NCI-H128 (cell line): ENCODE results near the gene C11orf21.
"Not testable (repeated sequence)": the region's sequence is repeated elsewhere in the genome, so short reads cannot be mapped to it uniquely, and the experiment has no call there.

Experiments used
- DNase-seq: peaks from one replicate; lab custom pipeline; 2025; ENCODE audit not compliant: unreplicated experiment; lab: John Stamatoyannopoulos, UW

The C11orf21 gene

GRCh38 chr11:2297623-2298030 is 4.1 kb downstream of the C11orf21 start:
- no peak for DNase-seq

- no peak for DNase-seq
Observed at GRCh38 chr11:2296913-2297622, 4.7 kb downstream of the C11orf21 start.

GRCh38 chr11:2295971-2296912 is 5.5 kb downstream of the C11orf21 start:
- no peak for DNase-seq

GRCh38 chr11:2294926-2295290 is 6.8 kb downstream of the C11orf21 start:
- no peak for DNase-seq

GRCh38 chr11:2293984-2294925 is 7.5 kb downstream of the C11orf21 start:
- DNase-seq = no peak

GRCh38 chr11:2293531-2293971 is 8.2 kb downstream of the C11orf21 start:
- DNase-seq = no peak

- DNase-seq = no peak
Observed at GRCh38 chr11:2290351-2290841, 11.3 kb downstream of the C11orf21 start.

GRCh38 chr11:2289859-2290258 is 11.9 kb downstream of the C11orf21 start:
- no peak for DNase-seq

GRCh38 chr11:2289350-2289749 is 12.4 kb downstream of the C11orf21 start:
- no peak for DNase-seq

GRCh38 chr11:2287091-2287490 is 14.6 kb downstream of the C11orf21 start:
- DNase-seq = no peak

GRCh38 chr11:2286350-2286749 is 15.4 kb downstream of the C11orf21 start:
- not testable (repeated sequence) for DNase-seq

- no peak for DNase-seq
Observed at GRCh38 chr11:2280208-2280607, 21.5 kb downstream of the C11orf21 start.

GRCh38 chr11:2277933-2278523 is 23.7 kb downstream of the C11orf21 start:
- no peak for DNase-seq

- DNase-seq = no peak
Observed at GRCh38 chr11:2277008-2277346, 24.7 kb downstream of the C11orf21 start.

- no peak for DNase-seq
Observed at GRCh38 chr11:2276280-2277007, 25.3 kb downstream of the C11orf21 start.

- DNase-seq = no peak
Observed at GRCh38 chr11:2275334-2276279, 26.1 kb downstream of the C11orf21 start.

- DNase-seq = no peak
Observed at GRCh38 chr11:2273771-2274170, 27.9 kb downstream of the C11orf21 start.

GRCh38 chr11:2273311-2273710 is 28.4 kb downstream of the C11orf21 start:
- no peak for DNase-seq

- DNase-seq = no peak
Observed at GRCh38 chr11:2272946-2273280, 28.8 kb downstream of the C11orf21 start.
